Adrenal gland (tissue), 12 donors: ENCODE measurements around the gene NPAS3. TPM values are rescaled to one million over a fixed set of nuclear protein-coding genes. Genes with fewer than 3 reads are reported as not detected.

Experiments used
- DNase-seq, 7 donors: peaks; one replicate each; pipeline ENCODE4 v3.0.0-alpha.2; 2019 to 2020
- H3K27ac ChIP-seq, 5 donors: fragments of 200-600 bp; sonication (generic) in 4 of 5; 1 replicate in 3 of 5; 2 replicates in 2 of 5; pipeline versions ENCODE4 v1.5.1 to v1.8.0; 2016 to 2020; ENCODE audit warnings: mild to moderate bottlenecking in 1 of 5
- H3K27me3 ChIP-seq: fragments of 200-600 bp; 2 replicates; pipeline ENCODE4 v1.8.0; 2021
- H3K36me3 ChIP-seq, 2 donors: fragments of 200-600 bp; replicated peaks in 1 of 2; 1 replicate in 1 of 2; 2 replicates in 1 of 2; pipeline versions ENCODE4 v1.5.1 to v1.8.0; 2018 to 2022
- H3K4me1 ChIP-seq, 2 donors: fragments of 200-600 bp; replicated peaks in 1 of 2; 1 replicate in 1 of 2; 2 replicates in 1 of 2; pipeline versions ENCODE4 v1.5.1 to v1.8.0; 2018 to 2021
- H3K4me3 ChIP-seq, 4 donors: fragments of 200-600 bp; sonication (generic) in 3 of 4; one replicate each; pipeline ENCODE4 v1.5.1; 2016 to 2018
- H3K9me3 ChIP-seq, 3 donors: fragments of 200-600 bp; sonication (generic) in 1 of 3; replicated peaks in 1 of 3; 1 replicate in 2 of 3; 2 replicates in 1 of 3; pipeline versions ENCODE4 v1.5.1 to v1.8.0; 2016 to 2021
- POLR2A ChIP-seq, 2 donors: fragments of 450-650 bp; IDR thresholded peaks; one replicate each; pipeline ENCODE4 v1.6.1; 2017; ENCODE audit warnings: antibody characterized with exemption in 2 of 2, mild to moderate bottlenecking in 2 of 2, moderate library complexity in 1 of 2
- WGBS, 4 donors: extraction: QIAGEN DNeasy Blood & Tissue Kit in 2 of 4; methylation state at CpG; one replicate each; pipeline versions ENCODE4 v1.1.5 to v1.1.7; 2013 to 2017; 5-methylcytosine and 5-hydroxymethylcytosine counted together
- intact Hi-C, 2 donors: fragments of 100-400 bp; cut with DNase I; formaldehyde crosslinking; loops; one replicate each; pipeline versions ENCODE4 v1.14.1 to v1.15.0; 2022 to 2023
- polyA plus RNA-seq, 3 donors: library from polyadenylated mRNA; stranded (reverse); fragments of 200-250 nt in 2 of 3; fragments of 350-450 nt in 1 of 3; fragmentation: Illumina TruSeq in 1 of 3; extraction: RNeasy Lipid Tissue Mini Kit (QIAGEN cat#74804) in 1 of 3; gene quantifications; one replicate each; pipeline ENCODE4 v1.2.3, GENCODE V29; 2013 to 2014
- total RNA-seq, 9 donors: library from RNA; depleted of rRNA in 4 of 9; stranded (reverse); fragments of >200 nt in 4 of 9; fragments of 120-200 nt in 1 of 9; fragmentation: NEBNext Ultra II Directional in 1 of 9; extraction: Animal tissue kit (Norgen Biotek cat#: 25700) in 1 of 9; gene quantifications; one replicate each; pipeline versions ENCODE4 v1.1.0 to v1.2.4, GENCODE V29; 2013 to 2023
- TF ChIP-seq, protein P1 (sequence below), 6 experiments: fragments of 450-650 bp in 4 of 6; fragments of 200-600 bp in 2 of 6; sonication (generic) in 1 of 6; IDR thresholded peaks; 1 replicate in 5 of 6; 2 replicates in 1 of 6; pipeline versions ENCODE4 v1.5.1 to v1.8.0; 2016 to 2021; ENCODE audit warnings: antibody characterized with exemption in 6 of 6, mild to moderate bottlenecking in 2 of 6, moderate library complexity in 1 of 6
- donor health status: healthy with polysubstance abuse.
- donor health status: Bipolar disorder and iron deficiency.
- donor health status: DM: yes; HTN: yes; CAD: no.
- donor health status: DM: no; HTN: no; CAD: no.
- donor health status: DM: no; HTN: no; CAD: no.
- donor health status: DM: yes; HTN: yes; CAD: no.

Gene NPAS3
- total and polyA plus RNA-seq, 12 donors: 0.36 to 7.5 (median 1.5) TPM

- TF ChIP-seq POLR2A (IDR thresholded peaks at IDR 0.05): no peak
- TF ChIP-seq, protein P1, sequence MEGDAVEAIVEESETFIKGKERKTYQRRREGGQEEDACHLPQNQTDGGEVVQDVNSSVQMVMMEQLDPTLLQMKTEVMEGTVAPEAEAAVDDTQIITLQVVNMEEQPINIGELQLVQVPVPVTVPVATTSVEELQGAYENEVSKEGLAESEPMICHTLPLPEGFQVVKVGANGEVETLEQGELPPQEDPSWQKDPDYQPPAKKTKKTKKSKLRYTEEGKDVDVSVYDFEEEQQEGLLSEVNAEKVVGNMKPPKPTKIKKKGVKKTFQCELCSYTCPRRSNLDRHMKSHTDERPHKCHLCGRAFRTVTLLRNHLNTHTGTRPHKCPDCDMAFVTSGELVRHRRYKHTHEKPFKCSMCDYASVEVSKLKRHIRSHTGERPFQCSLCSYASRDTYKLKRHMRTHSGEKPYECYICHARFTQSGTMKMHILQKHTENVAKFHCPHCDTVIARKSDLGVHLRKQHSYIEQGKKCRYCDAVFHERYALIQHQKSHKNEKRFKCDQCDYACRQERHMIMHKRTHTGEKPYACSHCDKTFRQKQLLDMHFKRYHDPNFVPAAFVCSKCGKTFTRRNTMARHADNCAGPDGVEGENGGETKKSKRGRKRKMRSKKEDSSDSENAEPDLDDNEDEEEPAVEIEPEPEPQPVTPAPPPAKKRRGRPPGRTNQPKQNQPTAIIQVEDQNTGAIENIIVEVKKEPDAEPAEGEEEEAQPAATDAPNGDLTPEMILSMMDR (IDR thresholded peaks at IDR 0.05): peak in 3 of 6 experiments; percentile 9 to 37 (median 19)
- H3K4me1 ChIP-seq: no peaks in the 10 kb centered on the region
- H3K9me3 ChIP-seq: no peaks in the 10 kb centered on the region
- intact Hi-C loops: no loop called here
- no peak overlapping the region for H3K4me3 ChIP-seq
- 64 to 69% (median 66%) methylated on average over 4 of the region's 4 CpGs for WGBS, 4 donors
- H3K36me3 ChIP-seq: no peaks in the 10 kb centered on the region
- no peak overlapping the region for H3K27ac ChIP-seq
- peak; percentile 24 to 71 (median 54) for DNase-seq
- no peaks in the 10 kb centered on the region for H3K27me3 ChIP-seq
These were observed 536.9 kb downstream of the NPAS3 start for GRCh38 chr14:33475623-33476022.

DNA sequence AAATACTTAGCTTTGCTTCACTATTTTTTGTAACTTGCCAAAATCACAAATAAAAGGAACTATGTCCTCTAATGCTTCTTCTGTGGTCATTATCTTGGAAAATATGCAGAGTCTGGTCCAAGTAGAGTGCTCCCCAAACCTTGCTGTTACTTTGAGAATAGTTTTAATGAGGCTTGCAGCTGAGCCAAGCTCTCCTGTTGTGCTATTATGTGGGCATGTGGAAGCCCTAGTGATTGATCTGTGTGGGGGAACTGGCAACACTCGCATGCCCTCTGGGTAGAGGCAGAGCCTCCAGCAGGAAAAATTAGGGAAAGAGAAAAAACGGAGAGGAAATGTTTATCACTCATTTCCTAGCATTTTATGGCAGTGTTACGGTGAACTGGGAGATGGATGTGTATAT is 539.1 kb downstream of the NPAS3 start:
- TF ChIP-seq POLR2A (IDR thresholded peaks at IDR 0.05): no peak
- Histone ChIP-seq H3K36me3 (no peaks in the 10 kb centered on the region), H3K27ac (no peak overlapping the region), H3K4me3 (no peak overlapping the region), H3K4me1 (no peaks in the 10 kb centered on the region), H3K27me3 (no peaks in the 10 kb centered on the region), H3K9me3 (no peaks in the 10 kb centered on the region)
- intact Hi-C loops: no loop called here
- DNase-seq: no peak
- 69 to 85% (median 77%) methylated on average over 3 of the region's 3 CpGs for WGBS, 4 donors

- WGBS, 4 donors: 86 to 93% (median 87%) methylated on average over 8 to 9 of the region's 9 CpGs
- no peak for DNase-seq
- Histone ChIP-seq H3K27me3 (no peaks in the 10 kb centered on the region), H3K4me3 (no peak overlapping the region), H3K27ac (no peak overlapping the region), H3K9me3 (no peaks in the 10 kb centered on the region), H3K4me1 (no peaks in the 10 kb centered on the region), H3K36me3 (no peaks in the 10 kb centered on the region)
- no peak for TF ChIP-seq POLR2A (IDR thresholded peaks at IDR 0.05)
- TF ChIP-seq, protein P1 (IDR thresholded peaks at IDR 0.05): no peak
- intact Hi-C loops: no loop called here
These were observed 541.6 kb downstream of the NPAS3 start for GRCh38 chr14:33480071-33480886.

DNA sequence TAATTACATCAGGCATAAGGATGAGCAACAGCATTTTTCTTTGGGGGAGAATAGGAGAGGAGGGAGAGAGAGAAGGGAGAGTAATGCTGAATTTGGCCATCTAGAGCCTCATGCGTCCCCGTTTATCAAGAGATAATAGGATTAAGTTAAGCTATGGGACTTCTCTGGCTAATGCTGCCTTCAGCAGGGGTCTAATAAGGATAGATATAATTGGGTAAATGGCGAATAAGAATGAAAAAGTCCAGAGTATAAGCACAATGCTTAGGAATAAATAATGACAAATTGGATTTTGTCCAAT is 542.2 kb downstream of the NPAS3 start:
- DNase-seq: no peak
- no peak overlapping the region for H3K4me3 ChIP-seq
- intact Hi-C loops: no loop called here
- H3K36me3 ChIP-seq: no peaks in the 10 kb centered on the region
- TF ChIP-seq POLR2A (IDR thresholded peaks at IDR 0.05): no peak
- TF ChIP-seq, protein P1 (IDR thresholded peaks at IDR 0.05): no peak
- no peaks in the 10 kb centered on the region for H3K27me3 ChIP-seq
- H3K4me1 ChIP-seq: no peaks in the 10 kb centered on the region
- H3K27ac ChIP-seq: no peak overlapping the region
- no peaks in the 10 kb centered on the region for H3K9me3 ChIP-seq
- WGBS, 4 donors: 86 to 87% (median 87%) methylated on average over 3 of the region's 3 CpGs

DNA sequence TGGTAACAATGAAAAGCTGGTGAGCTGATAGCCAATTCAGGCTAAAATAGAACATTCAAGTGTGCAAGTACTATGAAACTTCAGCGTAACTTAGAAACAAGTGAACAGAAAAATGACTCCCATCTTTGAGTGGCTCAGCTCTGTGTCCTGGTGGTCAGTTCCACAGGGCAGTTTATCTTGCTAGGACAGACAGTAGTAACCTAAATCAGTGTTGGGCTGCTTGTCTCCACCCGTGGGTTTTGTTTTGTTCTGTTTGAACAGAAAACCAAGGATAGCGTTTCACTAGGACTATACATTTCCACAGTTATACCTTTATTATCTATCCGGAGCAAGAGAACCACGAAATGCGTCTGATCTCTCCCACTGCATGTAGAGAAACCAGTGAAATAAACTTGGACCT is 544.4 kb downstream of the NPAS3 start:
- no peak overlapping the region for H3K4me3 ChIP-seq
- H3K27me3 ChIP-seq: no peaks in the 10 kb centered on the region
- 87 to 95% (median 88%) methylated on average over 6 of the region's 6 CpGs for WGBS, 4 donors
- no peak overlapping the region for H3K27ac ChIP-seq
- TF ChIP-seq, protein P1 (IDR thresholded peaks at IDR 0.05): no peak
- TF ChIP-seq POLR2A (IDR thresholded peaks at IDR 0.05): no peak
- no peaks in the 10 kb centered on the region for H3K9me3 ChIP-seq
- intact Hi-C loops: no loop called here
- H3K4me1 ChIP-seq: no peaks in the 10 kb centered on the region
- no peak for DNase-seq
- H3K36me3 ChIP-seq: no peaks in the 10 kb centered on the region
